PC-3 (cell line): Measurements from ENCODE around the gene C2orf78. TPM values are rescaled to one million over a fixed set of nuclear protein-coding genes. Genes with fewer than 3 reads are reported as not detected.

Experiments used
- ATAC-seq: fragments of 200-7000 bp; cut with Tn5 transposase; 2 replicates; pipeline ENCODE4 v1.9.1; 2020; ENCODE audit warnings: mild to moderate bottlenecking, moderate library complexity
- BruUV-seq: library from RNA; stranded (reverse); fragments of 400-500 nt; replicated peaks from 2 replicates; lab custom pipeline; 2021; lab: Mats Ljungman, UMichigan
- CTCF ChIA-PET: fragments of 300-600 bp; sonication (Branson Sonifier 250); formaldehyde crosslinking; loops from one replicate; lab custom pipeline; 2022; ENCODE audit warnings: antibody characterized with exemption; lab: Charles Lee
- POLR2A ChIA-PET: fragments of 300-600 bp; sonication (Branson Sonifier 250); formaldehyde crosslinking; loops from one replicate; lab custom pipeline; 2022; ENCODE audit warnings: antibody characterized with exemption; ENCODE audit not compliant: unreplicated experiment; lab: Charles Lee
- DNase-seq: peaks from one replicate; pipeline ENCODE4 v3.0.0-alpha.2; 2015
- H2AFZ ChIP-seq: fragments of 300-600 bp; sonication (generic); 2 replicates; pipeline ENCODE4 v1.6.0; 2016; ENCODE audit warnings: antibody characterized with exemption, low read length
- H3F3A ChIP-seq: fragments of 300-600 bp; sonication (generic); one replicate; pipeline ENCODE4 v1.6.0; 2017; ENCODE audit warnings: antibody characterized with exemption, low read length, control low read depth, mild to moderate bottlenecking; ENCODE audit not compliant: unreplicated experiment
- H3K27ac ChIP-seq: fragments of 300-600 bp; sonication (generic); 2 replicates; pipeline ENCODE4 v1.5.1; 2016; ENCODE audit warnings: mild to moderate bottlenecking, low read length
- H3K27me3 ChIP-seq: fragments of 300-600 bp; sonication (generic); 2 replicates; pipeline ENCODE4 v1.6.1; 2016; ENCODE audit warnings: low read length, mixed read lengths
- H3K36me3 ChIP-seq: fragments of 300-600 bp; sonication (generic); 2 replicates; pipeline ENCODE4 v1.6.1; 2016; ENCODE audit warnings: low read depth, mixed run types, low read length, mixed read lengths
- H3K4me1 ChIP-seq: fragments of 300-600 bp; sonication (generic); 2 replicates; pipeline ENCODE4 v1.5.1; 2016; ENCODE audit warnings: low read length; ENCODE audit not compliant: insufficient read depth
- H3K4me2 ChIP-seq: fragments of 300-600 bp; sonication (generic); 2 replicates; pipeline ENCODE4 v1.6.0; 2016; ENCODE audit warnings: low read length
- H3K4me3 ChIP-seq: fragments of 300-600 bp; sonication (generic); 2 replicates; pipeline ENCODE4 v1.5.1; 2016; ENCODE audit warnings: mild to moderate bottlenecking, low read length, mixed read lengths
- H3K79me2 ChIP-seq: fragments of 300-600 bp; sonication (generic); 2 replicates; pipeline ENCODE4 v1.6.1; 2017; ENCODE audit warnings: low read length, mixed read lengths
- H3K9ac ChIP-seq: fragments of 300-600 bp; sonication (generic); 2 replicates; pipeline ENCODE4 v1.6.0; 2016; ENCODE audit warnings: mild to moderate bottlenecking, low read length
- H3K9me2 ChIP-seq: fragments of 300-600 bp; sonication (generic); replicated peaks from 2 replicates; pipeline ENCODE4 v1.6.1; 2016; ENCODE audit warnings: mixed run types, low read length, mixed read lengths
- H3K9me3 ChIP-seq: fragments of 300-600 bp; sonication (generic); 2 replicates; pipeline ENCODE4 v1.6.1; 2016; ENCODE audit warnings: low read length, mixed read lengths
- H4K20me1 ChIP-seq: fragments of 300-600 bp; sonication (generic); 2 replicates; pipeline ENCODE4 v1.6.1; 2016; ENCODE audit warnings: low read length, mixed read lengths
- EZH2 ChIP-seq: fragments of 300-600 bp; sonication (generic); IDR thresholded peaks from one replicate; pipeline ENCODE4 v1.6.1; 2017; ENCODE audit warnings: antibody characterized with exemption, mild to moderate bottlenecking, low read length; ENCODE audit not compliant: unreplicated experiment
- EZH2phosphoT487 ChIP-seq: fragments of 300-600 bp; sonication (generic); IDR thresholded peaks from 2 replicates; pipeline ENCODE4 v1.6.1; 2018; ENCODE audit warnings: mild to moderate bottlenecking, antibody characterized with exemption, low read length, borderline replicate concordance
- intact Hi-C: fragments of 100-400 bp; cut with micrococcal nuclease; formaldehyde crosslinking; loops from 2 replicates; pipeline ENCODE4 v1.9.0; 2023
- total RNA-seq: library from RNA; depleted of rRNA; stranded (reverse); fragments of >200 nt; gene quantifications from 2 replicates; pipeline ENCODE4 v1.2.3, GENCODE V29; 2014
- TF ChIP-seq, protein P1 (sequence below): fragments of 300-600 bp; sonication (generic); conservative IDR thresholded peaks from 2 replicates; pipeline ENCODE4 v1.5.1; 2017; ENCODE audit warnings: antibody characterized with exemption, low read depth, mild to moderate bottlenecking, low read length

C2orf78 gene
- total RNA-seq, 1 experiment from 2014 or later = not detected

DNA sequence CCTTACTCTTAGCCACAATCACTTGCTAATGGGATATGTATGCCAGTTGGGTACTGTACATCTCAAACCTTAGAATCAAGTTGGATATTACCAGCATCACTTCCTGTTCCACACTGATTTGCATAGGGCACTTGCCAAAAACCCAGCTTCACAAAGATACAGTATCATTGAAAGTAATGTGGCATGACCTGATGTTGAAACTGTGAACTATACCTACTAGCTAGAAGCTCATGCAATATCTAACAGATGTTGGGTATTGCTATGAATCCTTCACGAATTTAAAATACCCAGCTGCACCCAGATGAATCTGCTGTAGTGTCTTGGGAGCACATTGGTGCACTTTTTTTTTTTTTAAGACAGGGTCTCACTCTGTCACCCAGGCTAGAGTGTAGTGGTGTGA, 38.3 kb downstream of the C2orf78 start:
- no peaks in the 10 kb centered on the region for H4K20me1 ChIP-seq
- DNase-seq = no peak
- peak overlapping the region; percentile 72 for H3K9ac ChIP-seq
- peaks cover 33% of the 10 kb centered on the region for H3K4me1 ChIP-seq
- H3K4me2 ChIP-seq = peak overlapping the region; percentile 69
- H3F3A ChIP-seq = peaks cover 5% of the 10 kb centered on the region
- no peaks in the 10 kb centered on the region for H3K79me2 ChIP-seq
- no peaks in the 10 kb centered on the region for H3K9me3 ChIP-seq
- intact Hi-C loops = loop anchor here (2.0 kb wide), 1 partner anchor 47 kb away; no protein-coding TSS in a partner anchor
- CTCF ChIA-PET = interaction anchor here (0.7 kb wide), 1 partner anchor 258 kb away, joined by 5 read pairs; no protein-coding TSS in a partner anchor
- TF ChIP-seq, protein P1, sequence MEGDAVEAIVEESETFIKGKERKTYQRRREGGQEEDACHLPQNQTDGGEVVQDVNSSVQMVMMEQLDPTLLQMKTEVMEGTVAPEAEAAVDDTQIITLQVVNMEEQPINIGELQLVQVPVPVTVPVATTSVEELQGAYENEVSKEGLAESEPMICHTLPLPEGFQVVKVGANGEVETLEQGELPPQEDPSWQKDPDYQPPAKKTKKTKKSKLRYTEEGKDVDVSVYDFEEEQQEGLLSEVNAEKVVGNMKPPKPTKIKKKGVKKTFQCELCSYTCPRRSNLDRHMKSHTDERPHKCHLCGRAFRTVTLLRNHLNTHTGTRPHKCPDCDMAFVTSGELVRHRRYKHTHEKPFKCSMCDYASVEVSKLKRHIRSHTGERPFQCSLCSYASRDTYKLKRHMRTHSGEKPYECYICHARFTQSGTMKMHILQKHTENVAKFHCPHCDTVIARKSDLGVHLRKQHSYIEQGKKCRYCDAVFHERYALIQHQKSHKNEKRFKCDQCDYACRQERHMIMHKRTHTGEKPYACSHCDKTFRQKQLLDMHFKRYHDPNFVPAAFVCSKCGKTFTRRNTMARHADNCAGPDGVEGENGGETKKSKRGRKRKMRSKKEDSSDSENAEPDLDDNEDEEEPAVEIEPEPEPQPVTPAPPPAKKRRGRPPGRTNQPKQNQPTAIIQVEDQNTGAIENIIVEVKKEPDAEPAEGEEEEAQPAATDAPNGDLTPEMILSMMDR = no peak
- TF ChIP-seq EZH2phosphoT487 (no peak), EZH2 (no peak)
- H3K9me2 ChIP-seq = 0 out of 2 replicates have a peak, but pooled peaks cover 2% of the 10 kb centered on the region
- no peak for ATAC-seq
- peak overlapping the region; percentile 37; the same call in 1 of the 2 replicates for H3K4me3 ChIP-seq
- BruUV-seq = no TSS peak
- peak overlapping the region; percentile 74 for H2AFZ ChIP-seq
- POLR2A ChIA-PET = no interaction called here
- no peaks in the 10 kb centered on the region for H3K27me3 ChIP-seq
- H3K36me3 ChIP-seq = no peaks in the 10 kb centered on the region
- peak overlapping the region; percentile 94 for H3K27ac ChIP-seq

DNA sequence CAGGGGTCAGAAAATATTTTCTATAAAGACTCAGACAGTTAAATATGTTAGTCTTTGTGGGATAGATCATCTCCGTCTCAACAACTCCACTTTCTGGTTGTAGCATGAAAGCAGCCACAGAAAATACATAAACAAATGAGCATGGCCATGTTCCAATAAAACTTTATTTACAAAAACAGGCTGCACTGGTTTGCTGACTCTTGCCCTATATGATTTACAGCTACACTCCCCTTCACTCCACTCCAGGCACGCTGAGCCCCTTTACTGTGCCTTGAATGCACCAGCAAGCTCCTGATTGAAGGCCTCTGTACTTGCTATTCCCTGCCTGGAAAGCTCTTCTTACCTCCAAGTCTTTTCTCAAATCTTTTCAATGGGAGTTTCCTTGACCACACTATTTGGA, 39.0 kb downstream of the C2orf78 start:
- peak overlapping the region; percentile 74 for H2AFZ ChIP-seq
- DNase-seq = peak; percentile 77
- peak overlapping the region; percentile 72 for H3K9ac ChIP-seq
- H3K36me3 ChIP-seq = no peaks in the 10 kb centered on the region
- BruUV-seq = TSS peak; percentile 38
- H3K9me2 ChIP-seq = 0 out of 2 replicates have a peak, but pooled peaks cover 2% of the 10 kb centered on the region
- CTCF ChIA-PET = no interaction called here
- POLR2A ChIA-PET = interaction anchor here (0.7 kb wide), 1 partner anchor 598 kb away, joined by 4 read pairs; no protein-coding TSS in a partner anchor
- H3K79me2 ChIP-seq = no peaks in the 10 kb centered on the region
- H3K4me1 ChIP-seq = peaks cover 33% of the 10 kb centered on the region
- H3K27me3 ChIP-seq = no peaks in the 10 kb centered on the region
- TF ChIP-seq EZH2phosphoT487 (no peak), EZH2 (no peak)
- TF ChIP-seq, protein P1 = no peak
- intact Hi-C loops = loop anchor here (2.0 kb wide), 1 partner anchor 48 kb away; no protein-coding TSS in a partner anchor
- H3K4me3 ChIP-seq = peak overlapping the region; percentile 37
- no peaks in the 10 kb centered on the region for H4K20me1 ChIP-seq
- H3K4me2 ChIP-seq = peak overlapping the region; percentile 69
- no peaks in the 10 kb centered on the region for H3K9me3 ChIP-seq
- H3F3A ChIP-seq = peaks cover 5% of the 10 kb centered on the region
- peak overlapping the region; percentile 94 for H3K27ac ChIP-seq
- ATAC-seq = peak; percentile 58

DNA sequence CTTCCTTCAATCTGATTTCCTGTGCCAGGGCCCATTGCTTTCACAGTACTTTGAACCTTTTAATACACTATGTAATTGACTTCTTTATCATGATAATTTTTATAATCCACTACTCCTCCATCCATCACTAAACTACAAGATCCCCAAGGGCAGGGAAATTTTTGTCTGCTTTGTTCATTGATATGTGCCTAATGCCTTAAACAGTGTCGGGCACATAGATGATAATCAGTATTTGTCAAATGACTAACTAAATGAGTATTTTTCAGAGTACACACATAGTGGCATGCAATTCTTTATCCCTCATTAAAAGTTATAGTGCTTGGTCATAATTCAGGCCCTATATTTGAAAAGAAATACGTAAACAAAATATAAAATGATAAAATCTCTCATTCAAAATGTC, 39.4 kb downstream of the C2orf78 start:
- ChIA-PET POLR2A (interaction anchor here (0.7 kb wide), 2 partner anchors 354 to 599 kb away, joined by 4 read pairs; no protein-coding TSS in a partner anchor), CTCF (interaction anchor here (0.6 to 1.6 kb wide), 3 partner anchors 179 to 1727 kb away, joined by 3 to 4 read pairs (median 4); no protein-coding TSS in a partner anchor)
- no TSS peak for BruUV-seq
- Histone ChIP-seq H3K4me1 (peaks cover 37% of the 10 kb centered on the region), H3K79me2 (no peaks in the 10 kb centered on the region), H3K36me3 (no peaks in the 10 kb centered on the region), H3K4me3 (peak overlapping the region; percentile 37), H2AFZ (peak overlapping the region; percentile 74), H3K9ac (peak overlapping the region; percentile 72), H3F3A (peaks cover 5% of the 10 kb centered on the region), H3K9me2 (0 out of 2 replicates have a peak, but pooled peaks cover 2% of the 10 kb centered on the region), H3K4me2 (peak overlapping the region; percentile 69), H3K27ac (peak overlapping the region; percentile 94), H4K20me1 (no peaks in the 10 kb centered on the region), H3K9me3 (no peaks in the 10 kb centered on the region), H3K27me3 (no peaks in the 10 kb centered on the region)
- no peak for TF ChIP-seq EZH2
- TF ChIP-seq EZH2phosphoT487 = no peak
- TF ChIP-seq, protein P1 = no peak
- ATAC-seq = peak; percentile 92
- peak; percentile 89 for DNase-seq
- intact Hi-C loops = loop anchor here (2.0 kb wide), 1 partner anchor 49 kb away; no protein-coding TSS in a partner anchor
